Measurements from ENCODE around the gene OXNAD1.

DNA sequence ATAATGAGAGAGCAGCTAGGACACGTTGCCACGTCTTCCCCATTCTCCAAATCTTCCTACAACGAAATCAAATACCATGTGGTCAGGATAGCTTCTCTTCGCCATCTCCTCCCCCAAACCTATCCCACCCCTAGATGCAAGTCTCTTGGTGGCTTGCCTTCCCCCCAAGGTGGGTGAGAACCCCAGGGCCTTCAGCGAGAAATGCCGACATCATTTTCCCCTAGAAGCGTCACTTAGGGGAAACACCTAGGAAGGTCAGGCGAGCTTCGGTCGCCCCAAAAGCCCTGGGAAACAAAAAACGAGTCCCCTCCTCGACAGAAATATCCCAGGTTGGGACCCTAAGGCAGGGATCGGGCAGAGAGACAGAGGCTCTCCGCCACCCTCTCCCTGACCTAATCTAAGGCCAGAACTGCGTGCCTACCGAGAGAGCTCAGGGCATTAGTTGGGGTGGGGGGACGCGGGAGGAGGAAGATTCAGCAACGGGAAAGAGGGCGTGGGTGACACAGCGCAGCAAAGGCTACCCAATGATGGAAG lies 771 bp upstream of the OXNAD1 start:
- TF ChIP-seq EP300 (IDR thresholded peaks at IDR 0.05; ENCODE audit: borderline replicate concordance): no peak
- TF ChIP-seq CEBPB (IDR thresholded peaks at IDR 0.05): no peak
- TF ChIP-seq, protein P1, sequence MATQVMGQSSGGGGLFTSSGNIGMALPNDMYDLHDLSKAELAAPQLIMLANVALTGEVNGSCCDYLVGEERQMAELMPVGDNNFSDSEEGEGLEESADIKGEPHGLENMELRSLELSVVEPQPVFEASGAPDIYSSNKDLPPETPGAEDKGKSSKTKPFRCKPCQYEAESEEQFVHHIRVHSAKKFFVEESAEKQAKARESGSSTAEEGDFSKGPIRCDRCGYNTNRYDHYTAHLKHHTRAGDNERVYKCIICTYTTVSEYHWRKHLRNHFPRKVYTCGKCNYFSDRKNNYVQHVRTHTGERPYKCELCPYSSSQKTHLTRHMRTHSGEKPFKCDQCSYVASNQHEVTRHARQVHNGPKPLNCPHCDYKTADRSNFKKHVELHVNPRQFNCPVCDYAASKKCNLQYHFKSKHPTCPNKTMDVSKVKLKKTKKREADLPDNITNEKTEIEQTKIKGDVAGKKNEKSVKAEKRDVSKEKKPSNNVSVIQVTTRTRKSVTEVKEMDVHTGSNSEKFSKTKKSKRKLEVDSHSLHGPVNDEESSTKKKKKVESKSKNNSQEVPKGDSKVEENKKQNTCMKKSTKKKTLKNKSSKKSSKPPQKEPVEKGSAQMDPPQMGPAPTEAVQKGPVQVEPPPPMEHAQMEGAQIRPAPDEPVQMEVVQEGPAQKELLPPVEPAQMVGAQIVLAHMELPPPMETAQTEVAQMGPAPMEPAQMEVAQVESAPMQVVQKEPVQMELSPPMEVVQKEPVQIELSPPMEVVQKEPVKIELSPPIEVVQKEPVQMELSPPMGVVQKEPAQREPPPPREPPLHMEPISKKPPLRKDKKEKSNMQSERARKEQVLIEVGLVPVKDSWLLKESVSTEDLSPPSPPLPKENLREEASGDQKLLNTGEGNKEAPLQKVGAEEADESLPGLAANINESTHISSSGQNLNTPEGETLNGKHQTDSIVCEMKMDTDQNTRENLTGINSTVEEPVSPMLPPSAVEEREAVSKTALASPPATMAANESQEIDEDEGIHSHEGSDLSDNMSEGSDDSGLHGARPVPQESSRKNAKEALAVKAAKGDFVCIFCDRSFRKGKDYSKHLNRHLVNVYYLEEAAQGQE (IDR thresholded peaks at IDR 0.05; ENCODE audit: low read depth): no peak
- TF ChIP-seq, protein P2, sequence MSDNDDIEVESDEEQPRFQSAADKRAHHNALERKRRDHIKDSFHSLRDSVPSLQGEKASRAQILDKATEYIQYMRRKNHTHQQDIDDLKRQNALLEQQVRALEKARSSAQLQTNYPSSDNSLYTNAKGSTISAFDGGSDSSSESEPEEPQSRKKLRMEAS (IDR thresholded peaks at IDR 0.05): no peak
- no peak for TF ChIP-seq YY1 (IDR thresholded peaks at IDR 0.05; ENCODE audit: low read depth)

Data from Ishikawa (cell line).